ENCODE data around the gene DIPK1A. TPM values are rescaled to one million over a fixed set of nuclear protein-coding genes. Genes with fewer than 3 reads are reported as not detected.

The DIPK1A gene
- total RNA-seq, 1 experiment from 2014 or later: 2.9 TPM

DNA sequence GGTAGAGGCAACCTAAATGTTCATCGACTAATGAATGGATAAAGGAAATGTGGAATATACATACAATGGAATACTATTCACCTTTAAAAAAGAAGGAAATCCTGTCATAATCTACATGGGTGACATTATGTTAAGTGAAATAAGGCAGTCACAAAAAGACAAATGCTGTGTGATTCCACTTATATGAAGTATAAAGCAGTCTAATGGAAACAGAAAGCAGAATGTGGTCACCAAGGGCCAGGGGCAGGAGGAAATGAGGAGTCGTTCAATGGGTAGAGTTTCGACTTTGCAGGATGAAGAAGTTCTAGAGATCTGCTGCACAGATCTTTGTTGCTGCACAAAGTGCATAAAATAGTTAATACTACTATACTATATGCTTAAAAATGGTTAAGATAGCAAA lies 7.8 kb downstream of the DIPK1A start:
- DNase-seq (ENCODE audit: low read depth): no peak

DNA sequence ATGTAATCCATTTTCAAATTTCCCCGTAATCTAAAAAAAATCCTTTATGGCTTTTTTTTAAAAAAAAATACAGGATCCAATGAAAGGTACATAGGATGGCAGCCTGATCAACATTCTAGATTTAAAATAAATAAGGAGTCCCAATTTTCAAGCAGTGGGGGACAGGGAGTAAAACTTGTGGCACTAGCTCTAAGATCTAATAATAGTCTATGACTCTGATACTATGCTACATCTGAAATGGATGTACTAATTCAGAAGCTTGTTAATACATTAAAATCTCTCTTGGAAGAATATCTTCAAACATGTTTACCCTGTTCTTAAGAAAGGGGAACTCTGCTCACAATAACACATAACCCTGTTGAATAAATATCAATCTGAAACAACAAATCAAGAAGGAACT lies 8.5 kb downstream of the DIPK1A start:
- DNase-seq (ENCODE audit: low read depth): no peak

DNA sequence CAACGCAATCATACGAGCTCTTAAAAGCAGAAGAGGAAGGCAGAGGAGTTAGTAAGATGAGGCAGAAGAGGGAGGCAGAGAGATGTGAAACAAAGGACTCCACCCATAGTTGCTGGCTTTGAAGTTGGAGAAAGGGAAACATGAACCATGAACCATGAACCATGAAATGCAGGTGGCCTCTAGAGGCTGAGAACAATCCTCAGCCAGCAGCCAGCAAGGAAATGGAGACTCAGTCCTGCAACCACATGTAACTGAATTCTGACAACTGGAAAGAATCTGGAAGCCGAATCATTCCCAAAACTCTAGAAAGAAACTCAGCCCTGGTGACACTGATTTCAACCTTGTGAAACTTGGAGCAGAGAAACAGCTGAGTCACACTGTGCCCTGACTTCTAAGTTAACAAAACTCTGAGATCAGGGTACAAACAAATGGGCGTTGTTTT lies 10.1 kb downstream of the DIPK1A start:
- peak; percentile 58 for DNase-seq (ENCODE audit: low read depth)

DNA sequence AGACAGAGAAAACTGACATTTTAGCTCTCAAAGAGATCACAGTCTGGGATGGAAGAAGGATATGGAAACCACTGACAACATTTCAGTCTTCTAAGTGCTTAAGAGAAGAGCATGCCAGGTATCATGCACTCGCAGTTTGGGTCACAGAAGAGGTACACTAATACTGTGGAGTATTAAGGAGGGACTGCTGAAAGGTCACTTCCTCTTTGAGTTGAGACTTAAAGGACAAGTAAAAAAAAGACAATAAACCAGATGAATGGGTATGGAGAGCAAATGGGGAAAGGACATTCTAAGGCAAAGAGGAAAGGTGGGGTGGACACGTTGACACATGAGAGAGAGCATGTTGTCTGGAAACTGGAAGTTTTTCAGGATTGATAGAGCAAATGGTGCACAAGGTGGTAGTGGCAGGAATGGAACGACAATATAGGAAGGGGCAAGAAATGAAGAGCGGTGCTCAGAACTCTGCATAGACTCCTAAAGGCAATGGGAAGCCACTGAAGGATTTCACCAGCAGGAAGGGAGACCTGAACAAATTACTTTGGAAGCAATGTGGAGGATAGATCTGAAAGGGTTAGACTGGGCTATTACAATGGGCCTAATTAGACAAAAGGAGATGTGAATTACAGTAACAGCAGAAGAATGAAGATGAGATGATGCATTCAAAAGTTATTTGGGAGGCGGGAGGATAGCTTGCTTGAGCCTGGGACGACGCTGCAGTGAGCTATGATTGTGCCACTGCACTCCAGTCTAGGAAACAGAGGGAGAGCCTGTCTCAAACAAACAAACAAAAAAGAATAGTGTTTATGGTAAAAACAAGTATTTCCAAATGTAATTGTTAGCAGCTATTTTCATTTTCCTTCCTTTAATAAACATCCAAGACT lies 11.1 kb downstream of the DIPK1A start:
- DNase-seq (ENCODE audit: low read depth): peak; percentile 69

DNA sequence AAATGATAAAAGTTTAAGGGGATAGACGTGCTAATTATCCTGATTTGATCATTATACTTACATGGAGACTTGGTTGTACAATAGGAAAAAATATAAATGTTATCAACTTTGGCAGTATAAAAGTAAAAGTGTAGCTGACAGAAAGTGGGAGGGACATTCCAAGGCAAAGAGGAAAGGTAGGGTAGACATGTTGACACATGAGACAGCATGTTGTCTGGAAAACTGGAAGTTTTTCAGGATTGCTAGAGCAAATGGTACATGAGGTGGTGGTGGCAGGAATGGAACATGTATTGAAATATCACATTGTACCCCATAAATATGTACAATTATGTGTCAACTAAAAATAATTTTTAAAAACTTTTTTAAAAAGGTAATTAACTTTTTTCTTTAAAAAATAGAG lies 13.2 kb downstream of the DIPK1A start:
- DNase-seq (ENCODE audit: low read depth): no peak

DNA sequence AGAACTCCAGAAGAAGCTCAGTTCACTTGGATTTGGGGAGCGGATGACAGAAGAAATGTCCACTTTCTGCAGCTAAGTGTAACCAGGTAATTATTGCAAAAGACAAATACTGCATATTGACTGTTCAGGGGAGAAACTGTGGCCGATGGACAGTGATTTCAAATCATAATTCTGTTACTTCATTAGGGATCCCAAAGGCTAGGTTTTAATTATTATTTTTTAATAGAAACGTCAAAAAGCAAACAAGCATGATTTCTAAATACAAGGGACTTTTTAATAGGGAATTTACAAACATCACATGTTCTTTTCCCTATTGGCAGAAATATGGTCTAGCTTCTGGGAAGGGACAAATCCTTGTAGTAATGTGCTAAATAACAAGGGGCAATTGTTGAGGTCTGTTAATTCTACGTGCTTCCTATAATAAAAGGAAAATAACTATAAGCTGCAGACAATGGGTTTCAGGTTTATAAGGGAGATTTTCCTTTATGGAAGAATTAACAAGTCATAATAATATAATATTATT lies 15.5 kb downstream of the DIPK1A start:
- no peak for DNase-seq (ENCODE audit: low read depth)

DNA sequence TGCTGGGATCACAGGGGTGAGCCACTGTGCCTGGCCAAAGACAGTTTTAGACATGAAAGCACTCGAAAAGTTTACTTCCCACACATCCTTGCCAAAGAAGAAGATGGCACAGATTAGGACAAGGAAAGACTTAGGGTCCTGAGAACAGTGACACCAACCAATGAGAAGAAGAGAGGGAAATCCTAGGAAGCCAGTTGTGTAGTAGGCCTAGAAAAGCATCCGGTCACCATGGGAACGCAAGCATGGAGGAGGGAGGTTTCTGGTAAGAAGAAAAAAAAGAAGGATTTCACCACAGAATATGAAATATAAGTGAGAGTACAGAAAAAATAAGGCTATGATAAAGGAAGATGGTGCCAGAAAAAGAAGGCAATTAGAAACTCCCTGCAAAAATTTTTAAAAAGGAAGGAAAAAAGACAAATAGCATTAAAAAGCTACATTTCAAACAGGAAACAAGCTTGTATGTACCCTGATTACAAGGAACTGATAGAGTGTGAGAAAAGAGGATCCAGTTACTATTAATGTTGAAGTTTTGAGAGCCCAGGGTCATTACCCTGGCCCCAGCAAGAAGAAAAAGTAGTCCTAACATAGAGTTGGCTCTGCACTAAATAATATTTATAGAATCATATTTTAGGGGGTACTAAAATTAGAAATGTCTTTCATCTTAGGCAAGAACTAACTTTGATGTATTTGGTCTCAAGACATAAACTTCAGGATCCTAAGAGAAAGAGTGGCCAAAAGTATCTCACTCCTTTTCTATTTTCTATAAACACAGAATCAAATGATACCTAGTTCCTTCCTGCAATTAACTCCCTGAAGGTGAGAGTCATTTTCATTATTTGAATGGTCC lies 16.1 kb downstream of the DIPK1A start:
- DNase-seq (ENCODE audit: low read depth): no peak

DNA sequence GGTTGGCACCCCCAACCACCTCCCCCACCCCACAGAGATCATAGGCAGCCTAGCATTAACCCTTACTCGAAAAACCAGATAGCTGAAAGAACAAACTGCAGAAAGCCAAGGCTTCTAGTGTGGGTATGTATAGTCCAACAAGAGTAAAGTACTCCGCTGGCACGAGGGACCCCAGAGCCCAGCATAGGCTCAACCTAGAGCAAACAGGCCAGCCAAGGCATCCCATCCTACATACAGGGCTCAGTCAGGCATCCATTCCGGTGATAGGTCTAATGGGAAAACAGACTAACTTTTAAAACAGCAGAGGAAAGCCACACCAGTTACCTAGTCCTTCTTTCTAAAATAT lies 17.8 kb downstream of the DIPK1A start:
- DNase-seq (ENCODE audit: low read depth): no peak

DNA sequence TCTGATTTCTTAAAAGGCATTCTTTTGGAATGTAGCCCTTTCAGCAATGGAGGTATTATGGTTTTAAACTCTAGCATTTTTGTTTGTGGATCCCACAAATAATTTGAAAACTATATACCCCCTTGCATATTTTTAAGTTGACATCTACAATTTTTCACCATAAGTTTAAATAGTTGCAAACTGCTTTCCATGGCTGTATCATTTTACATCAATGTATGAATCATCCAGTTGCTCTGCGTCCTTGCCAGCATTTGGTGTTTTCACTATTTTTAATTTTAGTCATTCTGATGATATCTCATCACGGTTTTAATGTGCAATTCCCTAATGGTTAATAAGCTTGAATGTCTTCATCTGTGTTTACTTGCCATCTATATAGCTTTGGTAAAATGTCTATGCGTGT lies 20.7 kb downstream of the DIPK1A start:
- peak; percentile 3 for DNase-seq (ENCODE audit: low read depth)

DNA sequence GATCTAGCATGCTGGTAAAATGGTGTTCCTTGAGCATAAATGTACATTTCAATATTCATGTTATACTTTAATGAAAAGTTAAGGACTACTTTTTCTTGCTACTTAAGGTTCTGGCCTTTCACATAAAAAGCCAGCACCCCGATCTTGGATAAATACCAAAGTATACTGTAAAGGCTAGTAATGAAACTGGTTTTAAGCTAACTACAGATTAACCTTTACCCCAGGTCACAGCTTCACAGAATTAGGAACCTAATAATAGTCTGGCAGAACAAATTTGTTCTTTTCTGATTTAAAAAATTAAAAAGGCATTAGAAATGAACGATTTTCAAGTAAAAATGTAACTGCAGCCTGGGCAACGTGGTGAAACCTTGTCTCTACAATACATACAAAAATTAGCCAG lies 23.5 kb downstream of the DIPK1A start:
- DNase-seq (ENCODE audit: low read depth): no peak

DNA sequence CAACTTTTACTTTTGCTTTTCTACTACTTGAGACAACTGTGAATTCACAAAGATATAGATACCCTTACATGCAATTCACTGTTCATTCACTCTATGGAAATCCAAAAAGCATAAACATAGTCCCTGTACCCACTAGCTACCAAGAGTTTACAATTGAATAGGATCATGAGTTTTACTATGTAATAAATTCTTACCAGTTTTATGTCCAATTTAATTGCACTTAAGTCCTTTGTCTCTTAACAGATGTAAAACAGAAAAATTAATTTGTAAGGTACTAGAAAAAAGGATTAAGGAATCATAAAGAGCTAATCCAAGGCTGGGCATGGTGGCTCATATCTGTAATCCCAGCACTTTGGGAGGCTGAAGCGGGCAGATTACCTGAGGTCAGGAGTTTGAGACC lies 24.4 kb downstream of the DIPK1A start:
- DNase-seq (ENCODE audit: low read depth): no peak

DNA sequence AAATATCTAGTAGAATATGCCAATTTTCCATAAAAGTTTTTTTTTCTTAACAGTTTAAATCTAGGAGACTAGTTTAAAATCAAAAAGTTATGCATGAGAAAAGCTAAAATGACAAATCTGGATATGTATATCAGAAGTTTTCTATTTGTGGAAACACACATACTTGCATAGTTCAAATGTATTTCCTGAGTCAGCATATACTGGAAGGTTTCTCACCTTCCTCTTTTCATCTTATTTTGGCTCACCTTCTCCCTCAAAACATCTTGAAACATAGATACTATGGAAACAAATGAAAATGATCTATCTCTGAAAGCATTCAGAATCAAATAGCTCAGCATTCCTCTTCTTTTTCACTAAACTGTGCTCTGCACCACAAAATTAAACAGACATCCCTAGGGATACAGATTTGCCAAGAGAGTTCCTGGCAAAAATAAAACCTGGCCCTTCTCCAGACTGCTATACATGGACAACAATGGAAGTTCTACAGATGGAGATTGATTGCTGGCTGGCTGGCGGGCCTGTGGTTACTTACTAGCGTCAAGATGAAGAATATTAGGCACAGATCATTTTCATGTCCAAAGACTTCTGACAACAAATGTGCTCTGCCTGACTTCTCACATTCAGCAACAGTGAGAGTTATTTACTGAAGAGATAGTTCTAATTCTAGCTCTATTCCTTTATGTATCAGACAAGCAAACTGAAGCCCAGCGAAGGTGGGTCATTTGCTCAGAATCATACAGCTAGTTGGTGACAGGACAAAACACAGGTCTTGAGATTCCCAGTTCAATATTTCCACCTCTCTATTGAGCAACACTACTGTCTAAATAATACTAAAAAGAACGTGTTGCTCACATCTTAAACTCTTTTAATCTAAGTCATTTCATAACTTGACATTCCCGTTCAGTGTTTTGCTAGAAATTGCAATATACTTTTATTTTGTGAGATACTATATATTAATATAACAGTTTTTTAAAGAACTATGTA lies 26.6 kb downstream of the DIPK1A start:
- no peak for DNase-seq (ENCODE audit: low read depth)

DNA sequence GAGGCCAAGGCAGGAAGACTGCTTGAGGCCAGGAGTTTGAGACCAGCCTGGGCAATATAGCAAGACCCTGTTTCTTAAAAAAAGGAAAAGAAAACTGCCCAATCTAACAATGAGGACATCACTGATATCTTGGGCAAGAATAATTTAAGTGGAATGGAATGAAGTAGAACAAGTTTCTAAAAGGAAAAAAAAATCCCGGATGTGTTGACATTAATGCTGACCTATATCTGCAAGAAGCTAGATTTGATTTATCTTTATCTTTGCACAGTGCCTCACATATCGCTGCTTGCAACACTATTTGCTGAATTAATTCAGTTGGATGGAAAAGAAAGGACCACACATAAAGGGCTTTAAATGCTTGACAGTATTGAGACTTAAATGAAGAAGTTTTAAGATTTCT lies 27.8 kb downstream of the DIPK1A start:
- no peak for DNase-seq (ENCODE audit: low read depth)

DNA sequence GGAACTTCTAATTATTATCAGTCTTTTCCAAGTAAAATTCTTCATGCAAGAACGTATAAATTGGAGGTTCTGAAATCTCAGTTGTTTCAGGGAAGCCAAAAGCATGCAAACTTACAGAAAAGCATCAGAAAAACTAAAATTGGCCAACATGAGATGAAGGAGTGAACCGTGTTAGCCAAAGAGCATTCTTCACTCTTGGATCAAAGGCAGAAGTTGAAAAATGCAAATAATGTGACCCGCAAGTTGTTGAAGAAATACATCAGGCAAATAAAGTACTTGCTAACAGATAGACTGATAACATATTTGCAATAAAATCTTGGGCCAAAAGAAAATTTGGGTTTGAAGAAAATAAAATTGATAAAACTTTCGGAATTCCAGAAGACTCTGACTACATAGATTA lies 29.6 kb downstream of the DIPK1A start:
- no peak for DNase-seq (ENCODE audit: low read depth)

DNA sequence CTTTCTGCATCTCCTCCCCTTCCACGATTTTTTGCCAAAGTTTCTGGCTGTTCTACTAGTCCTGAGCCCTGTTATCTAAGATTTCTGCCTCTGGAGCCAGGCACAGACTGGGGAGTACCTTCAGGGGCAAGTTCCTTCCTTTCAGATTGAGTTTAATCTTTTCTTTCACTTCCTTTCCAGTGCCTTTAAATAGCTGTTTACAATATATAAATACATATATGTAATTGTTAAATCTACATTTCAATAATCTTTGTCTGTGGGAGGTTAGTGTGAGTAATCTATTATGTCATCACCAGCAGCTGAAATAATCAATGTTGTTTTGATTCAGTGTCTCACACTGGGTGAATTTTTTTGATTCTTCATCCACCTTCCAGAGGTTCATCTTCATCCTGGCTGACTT lies 31.8 kb downstream of the DIPK1A start:
- no peak for DNase-seq (ENCODE audit: low read depth)

DNA sequence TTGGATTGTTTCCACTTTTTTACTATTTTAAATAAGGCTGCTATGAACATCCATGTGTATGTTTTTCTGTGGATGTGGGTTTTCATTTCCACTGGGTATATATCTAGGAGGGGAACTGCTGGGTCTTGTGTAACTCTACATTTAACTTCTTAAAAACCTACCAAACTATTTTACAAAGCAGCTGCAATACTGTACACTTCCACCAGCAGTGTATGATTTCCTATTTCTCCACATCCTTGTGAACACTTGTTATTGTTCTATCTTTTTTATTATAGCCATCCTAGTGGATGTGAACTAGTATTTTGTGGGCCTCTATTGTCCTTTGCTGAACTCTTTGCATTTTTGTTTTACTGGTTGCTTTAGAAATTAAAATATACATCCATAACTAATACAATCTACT lies 33.4 kb downstream of the DIPK1A start:
- no peak for DNase-seq (ENCODE audit: low read depth)

DNA sequence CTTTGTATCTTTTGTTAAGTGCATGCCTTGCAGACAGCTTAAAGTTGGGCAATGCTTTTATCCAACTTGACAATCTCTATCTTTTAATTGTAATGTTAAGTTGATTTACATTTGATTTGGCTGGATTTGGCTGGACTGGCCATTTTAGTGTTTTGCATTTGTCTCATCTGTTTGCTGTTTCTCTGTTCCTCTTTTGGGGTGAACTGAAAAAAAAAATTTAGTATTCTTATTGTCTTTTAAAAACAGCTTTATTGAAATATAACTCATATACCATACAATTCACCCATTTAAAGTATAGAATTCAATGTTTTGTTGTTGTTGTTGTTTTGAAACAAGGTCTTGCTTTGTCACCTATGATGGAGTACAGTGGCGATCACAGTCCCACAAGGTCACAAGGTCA lies 34.4 kb downstream of the DIPK1A start:
- no peak for DNase-seq (ENCODE audit: low read depth)

DNA sequence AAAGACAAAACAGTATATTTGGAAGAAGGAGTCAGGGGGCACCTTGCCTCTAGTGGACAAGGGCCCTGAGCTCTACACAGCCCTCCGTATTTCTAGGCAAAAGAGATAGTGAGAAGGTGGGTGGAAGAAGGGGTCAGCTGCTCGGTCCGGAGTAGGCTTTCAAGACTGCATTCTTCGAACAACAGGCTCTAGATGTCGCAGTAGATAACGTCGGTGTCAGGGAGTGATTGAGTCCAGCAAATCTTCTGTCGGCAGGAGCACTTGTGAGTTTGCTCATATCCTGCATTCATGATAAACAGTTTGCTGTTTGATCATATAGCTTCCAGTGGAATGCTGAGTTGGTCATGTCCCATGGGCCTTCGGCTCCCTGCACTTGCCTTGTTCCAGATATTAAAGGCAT lies 36.8 kb downstream of the DIPK1A start:
- DNase-seq (ENCODE audit: low read depth): no peak

DNA sequence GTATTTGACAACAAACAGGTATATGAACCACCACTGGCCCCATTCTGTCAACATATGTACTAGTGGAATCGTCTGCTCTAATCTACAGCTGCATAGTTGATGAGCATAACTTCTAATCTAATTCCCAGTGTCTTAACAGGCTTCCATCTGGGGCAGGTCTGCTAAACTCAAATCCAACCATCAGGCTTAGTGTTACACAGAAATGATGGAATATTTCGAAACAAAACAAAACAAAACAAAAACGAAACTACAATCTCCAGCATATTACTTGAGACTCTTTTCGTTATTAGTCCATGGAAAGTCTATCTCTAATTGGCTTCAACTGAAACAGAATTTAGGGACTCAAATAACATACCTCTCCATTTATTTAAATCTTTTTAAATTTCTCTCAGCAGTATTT lies 37.6 kb downstream of the DIPK1A start:
- DNase-seq (ENCODE audit: low read depth): no peak

DNA sequence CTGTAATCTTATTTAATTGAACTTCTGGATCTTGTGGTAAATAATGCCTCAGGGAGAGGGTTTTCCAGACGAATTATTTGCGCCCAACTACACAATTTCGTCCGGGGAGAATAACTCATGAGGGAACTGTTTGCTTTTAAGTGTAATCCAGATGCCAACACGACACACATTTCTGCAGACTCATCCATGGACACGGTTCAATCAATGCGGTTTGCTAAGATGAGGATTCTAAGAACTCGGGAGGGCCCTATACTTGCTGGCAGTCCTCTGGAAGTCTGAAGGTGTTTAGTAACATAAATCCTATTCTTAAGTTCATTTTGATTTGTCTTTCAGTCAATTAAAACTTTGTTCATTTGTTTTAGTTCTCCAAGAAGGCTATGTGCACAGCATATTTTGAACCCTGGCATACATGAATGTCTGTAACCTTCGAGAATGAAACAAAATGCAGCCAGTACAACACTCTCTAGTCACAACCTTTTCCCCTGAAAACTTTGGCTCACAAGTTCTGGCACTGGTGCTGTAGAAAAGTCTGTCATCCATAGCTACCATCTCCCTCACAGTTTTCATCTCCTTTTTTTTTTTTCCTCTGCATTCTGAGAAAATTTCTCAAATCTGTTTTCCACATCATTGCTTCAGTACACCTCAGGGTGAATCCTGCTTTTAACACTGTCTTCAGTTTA lies 38.8 kb downstream of the DIPK1A start:
- DNase-seq (ENCODE audit: low read depth): no peak
